ENCODE measurements around the gene FCAMR. TPM values are rescaled to one million over a fixed set of nuclear protein-coding genes. Genes with fewer than 3 reads are reported as not detected.

Gene FCAMR
- total and polyA plus RNA-seq, 2 donors (not counting 3 experiments of a cell fraction or from before 2014, with no cell fraction given): not detected

GRCh38 chr1:207014728-207015127 lies 44.5 kb upstream of the FCAMR start:
- Histone ChIP-seq H3K9me3 (replicated peaks; ENCODE audit: control insufficient read depth, insufficient read depth, low read length) (no peaks in the 10 kb centered on the region), H3K79me2 (ENCODE audit: control insufficient read depth, insufficient read depth, low read length) (no peaks in the 10 kb centered on the region), H3K27me3 (ENCODE audit: control insufficient read depth in 2 of 2, insufficient read depth in 2 of 2, low read length in 2 of 2) (peaks cover 7 to 15% of the 10 kb centered on the region in 2 experiments), H2AFZ (ENCODE audit: low read depth, low read length) (no peak overlapping the region), H3K4me1 (ENCODE audit: control insufficient read depth, extremely low read depth, insufficient read depth, low read length) (no peaks in the 10 kb centered on the region), H4K20me1 (replicated peaks; ENCODE audit: control insufficient read depth, extremely low read depth, insufficient read depth, low read length) (no peaks in the 10 kb centered on the region), H3K27ac (ENCODE audit: insufficient read depth, low read depth, low read length) (no peak overlapping the region), H3K9me1 (replicated peaks; ENCODE audit: control insufficient read depth, extremely low read depth, insufficient read depth, low read length) (no peaks in the 10 kb centered on the region), H3K9ac (replicated peaks; ENCODE audit: extremely low read depth, insufficient read depth, low read length) (no peak overlapping the region), H3K36me3 (ENCODE audit: control insufficient read depth in 2 of 2, extremely low read depth in 1 of 2, insufficient read depth in 2 of 2, low read length in 2 of 2) (no peaks in the 10 kb centered on the region), H3K4me2 (ENCODE audit: insufficient read depth, low read length) (no peak overlapping the region), H3K4me3 (replicated peaks in 1 of 3; ENCODE audit: insufficient read depth in 1 of 3, low read depth in 1 of 3, low read length in 3 of 3) (no peak overlapping the region)
- intact Hi-C loops (cut with micrococcal nuclease) (no loop called here), dilution Hi-C loops (cut with MboI; ENCODE audit: extremely low pct_ligation_motif_present, low sequenced_read_pairs) (no loop called here)
- no peak for TF ChIP-seq FOS (IDR thresholded peaks at IDR 0.05; ENCODE audit: borderline replicate concordance, insufficient read depth, low read length)
- no peak for TF ChIP-seq MYC (IDR thresholded peaks at IDR 0.05; ENCODE audit: low read depth, low read length)
- no peak for TF ChIP-seq GATA2 (IDR thresholded peaks at IDR 0.05; ENCODE audit: insufficient read depth, insufficient read length, low read depth, low read length)
- no peak for TF ChIP-seq JUN (IDR thresholded peaks at IDR 0.05; ENCODE audit: borderline replicate concordance, insufficient read depth, insufficient read length, low read depth)
- TF ChIP-seq POLR2AphosphoS5 (IDR thresholded peaks at IDR 0.05; ENCODE audit: insufficient read depth, low read depth, low read length): no peak
- no TSS peak for BruUV-seq (replicated peaks)
- no peak for DNase-seq (ENCODE audit: low read depth, low spot score)
- ChIA-PET POLR2A (interaction anchor here (0.6 kb wide), 1 partner anchor 28 kb away, joined by 8 read pairs; no protein-coding TSS in a partner anchor), CTCF (no interaction called here)
- no peak for FAIRE-seq

- no peak overlapping the region for H3K9ac ChIP-seq (replicated peaks; ENCODE audit: extremely low read depth, insufficient read depth, low read length)
- H3K4me2 ChIP-seq (ENCODE audit: insufficient read depth, low read length): no peak overlapping the region
- ChIA-PET CTCF (interaction anchor here (1.1 kb wide), 1 partner anchor 392 kb away, joined by 4 read pairs; no protein-coding TSS in a partner anchor), POLR2A (no interaction called here)
- H2AFZ ChIP-seq (ENCODE audit: low read depth, low read length): no peak overlapping the region
- H3K27ac ChIP-seq (ENCODE audit: insufficient read depth, low read depth, low read length): no peak overlapping the region
- no peaks in the 10 kb centered on the region for H3K36me3 ChIP-seq (ENCODE audit: control insufficient read depth in 2 of 2, extremely low read depth in 1 of 2, insufficient read depth in 2 of 2, low read length in 2 of 2)
- no peak for DNase-seq (ENCODE audit: low read depth, low spot score)
- no peaks in the 10 kb centered on the region for H3K79me2 ChIP-seq (ENCODE audit: control insufficient read depth, insufficient read depth, low read length)
- H3K4me3 ChIP-seq (replicated peaks in 1 of 3; ENCODE audit: insufficient read depth in 1 of 3, low read depth in 1 of 3, low read length in 3 of 3): no peak overlapping the region
- H3K9me3 ChIP-seq (replicated peaks; ENCODE audit: control insufficient read depth, insufficient read depth, low read length): no peaks in the 10 kb centered on the region
- no peak for TF ChIP-seq FOS (IDR thresholded peaks at IDR 0.05; ENCODE audit: borderline replicate concordance, insufficient read depth, low read length)
- TF ChIP-seq EZH2 (IDR thresholded peaks at IDR 0.05; ENCODE audit: borderline replicate concordance, low read depth, low read length, severe bottlenecking): no peak
- no peak for TF ChIP-seq MAX (IDR thresholded peaks at IDR 0.05; ENCODE audit: insufficient read depth, insufficient read length)
- TF ChIP-seq POLR2AphosphoS5 (IDR thresholded peaks at IDR 0.05; ENCODE audit: insufficient read depth, low read depth, low read length): no peak
- TF ChIP-seq POLR2A (IDR thresholded peaks at IDR 0.05; ENCODE audit: low read depth, low read length): no peak
- TF ChIP-seq CTCF (IDR thresholded peaks at IDR 0.05; ENCODE audit: extremely low read depth in 1 of 2, insufficient read depth in 1 of 2, low read depth in 1 of 2, low read length in 2 of 2): no peak
- TF ChIP-seq GATA2 (IDR thresholded peaks at IDR 0.05; ENCODE audit: insufficient read depth, insufficient read length, low read depth, low read length): no peak
- TF ChIP-seq JUN (IDR thresholded peaks at IDR 0.05; ENCODE audit: borderline replicate concordance, insufficient read depth, insufficient read length, low read depth): no peak
- TF ChIP-seq MYC (IDR thresholded peaks at IDR 0.05; ENCODE audit: low read depth, low read length): no peak
- no peaks in the 10 kb centered on the region for H3K4me1 ChIP-seq (ENCODE audit: control insufficient read depth, extremely low read depth, insufficient read depth, low read length)
- dilution Hi-C loops (cut with MboI; ENCODE audit: extremely low pct_ligation_motif_present, low sequenced_read_pairs): no loop called here
- no peak for FAIRE-seq
- H3K9me1 ChIP-seq (replicated peaks; ENCODE audit: control insufficient read depth, extremely low read depth, insufficient read depth, low read length): no peaks in the 10 kb centered on the region
- H4K20me1 ChIP-seq (replicated peaks; ENCODE audit: control insufficient read depth, extremely low read depth, insufficient read depth, low read length): no peaks in the 10 kb centered on the region
- H3K27me3 ChIP-seq (ENCODE audit: control insufficient read depth in 2 of 2, insufficient read depth in 2 of 2, low read length in 2 of 2): peaks cover 7 to 15% of the 10 kb centered on the region in 2 experiments
- intact Hi-C loops (cut with micrococcal nuclease): no loop called here
- no TSS peak for BruUV-seq (replicated peaks)
These were observed 43.2 kb upstream of the FCAMR start for GRCh38 chr1:207013321-207014085.

Measured in endothelial cell of umbilical vein (primary cell).